ENCODE results near the gene PHOX2A.

DNA sequence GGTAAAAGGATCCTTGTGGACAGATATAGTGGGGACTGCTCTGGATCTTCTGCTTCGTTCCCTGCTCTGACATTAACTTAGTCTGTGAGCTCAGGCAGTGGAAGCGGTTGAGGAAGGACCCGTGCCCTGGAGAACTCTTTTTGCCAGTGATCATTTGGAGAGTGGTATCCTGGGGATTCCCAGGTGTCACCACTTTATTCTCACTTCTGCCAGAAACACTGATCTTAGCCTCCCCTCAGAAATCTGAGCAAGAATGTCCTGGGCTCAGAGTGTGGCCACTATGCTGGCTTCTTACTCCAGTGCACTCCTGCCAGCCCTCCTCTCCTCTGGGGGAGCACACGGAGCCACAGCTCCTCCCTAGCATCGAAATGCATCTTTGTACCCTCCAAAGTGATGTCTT, 7.6 kb upstream of the PHOX2A start:
- no peak for TF ChIP-seq CTCF (IDR thresholded peaks at IDR 0.05 in 8 of 11, conservative IDR thresholded peaks at IDR 0.05 in 3 of 11)
- no peak for TF ChIP-seq POLR2A (IDR thresholded peaks at IDR 0.05)
- TF ChIP-seq POLR2AphosphoS5 (IDR thresholded peaks at IDR 0.05): no peak

Data from spleen (tissue), 7 donors.